NCI-H2107 treated with DMSO at 0.1 percent for 48 hours (cell line): ENCODE results near the gene KIAA1671.
"Not testable (repeated sequence)": the region's sequence is repeated elsewhere in the genome, so short reads cannot be mapped to it uniquely, and the experiment has no call there.

Experiments used
- DNase-seq: peaks from one replicate; lab custom pipeline; 2025; ENCODE audit not compliant: unreplicated experiment; lab: John Stamatoyannopoulos, UW

The KIAA1671 gene

DNA sequence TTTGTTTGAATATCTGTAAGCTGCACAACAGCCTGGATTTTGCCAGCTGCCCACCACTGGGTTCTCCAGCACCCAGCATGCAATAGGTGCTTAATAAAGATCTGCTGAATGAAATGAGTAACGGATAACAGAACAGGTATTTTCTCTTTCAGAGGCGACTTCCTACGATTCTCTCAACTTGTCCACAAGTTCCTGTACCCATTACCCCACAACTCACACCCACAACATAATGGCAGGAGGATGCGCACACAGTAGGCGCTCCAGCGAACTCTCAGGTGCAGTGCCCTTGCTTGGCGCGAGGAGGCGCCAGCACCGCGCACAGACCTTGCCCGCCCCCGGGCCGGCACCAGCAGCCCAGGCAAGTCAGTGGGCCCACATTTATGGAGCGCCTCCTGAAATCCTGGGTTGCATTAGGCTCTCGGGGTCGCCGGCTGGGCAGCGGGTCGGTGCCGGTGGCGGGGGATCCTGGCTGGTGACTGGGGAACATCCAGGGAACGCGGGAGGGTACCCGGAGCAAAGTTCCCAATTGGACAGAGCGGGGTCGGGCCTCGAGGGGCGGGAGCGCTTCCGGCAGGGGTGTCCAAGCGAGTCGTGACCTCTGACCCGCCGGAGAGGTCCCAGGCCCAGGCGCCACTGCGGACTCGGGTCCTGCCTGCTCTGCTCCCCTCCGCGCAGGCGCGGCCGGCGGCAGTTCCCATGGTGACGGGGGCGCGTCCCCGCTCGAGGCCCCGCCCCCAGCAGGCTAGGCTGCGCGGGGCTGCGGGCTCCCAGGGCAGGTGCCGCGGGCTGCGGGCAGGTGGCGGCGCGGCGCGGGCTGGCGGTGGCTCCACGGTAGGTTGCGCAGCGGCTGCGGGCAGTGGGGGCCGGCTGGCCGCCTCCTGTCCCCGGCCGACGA lies at the start of gene KIAA1671:
KIAA1671 (plus strand) TSS at position 775 of the 895 bp plus-strand sequence. CDS start 75,284 bp downstream, outside the sequence.
- DNase-seq: peak; percentile 12

DNA sequence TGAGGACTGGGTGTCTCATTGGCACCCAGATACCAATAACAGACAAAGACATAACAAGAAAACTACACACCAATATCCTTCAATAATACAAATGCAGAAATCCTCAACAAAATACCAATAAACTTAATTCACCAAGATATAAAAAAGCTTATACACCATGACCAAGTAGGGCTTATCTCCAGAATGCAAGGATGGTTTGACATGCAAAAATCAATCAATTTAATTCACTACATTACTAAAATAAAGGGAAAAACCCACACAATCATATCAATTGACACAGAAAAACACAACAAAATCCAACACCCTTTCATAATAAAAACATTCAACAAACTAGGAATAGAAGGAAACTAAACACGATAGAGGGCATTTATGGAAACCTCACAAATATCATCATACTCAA lies 46.6 kb upstream of the KIAA1671 start:
- DNase-seq: no peak

DNA sequence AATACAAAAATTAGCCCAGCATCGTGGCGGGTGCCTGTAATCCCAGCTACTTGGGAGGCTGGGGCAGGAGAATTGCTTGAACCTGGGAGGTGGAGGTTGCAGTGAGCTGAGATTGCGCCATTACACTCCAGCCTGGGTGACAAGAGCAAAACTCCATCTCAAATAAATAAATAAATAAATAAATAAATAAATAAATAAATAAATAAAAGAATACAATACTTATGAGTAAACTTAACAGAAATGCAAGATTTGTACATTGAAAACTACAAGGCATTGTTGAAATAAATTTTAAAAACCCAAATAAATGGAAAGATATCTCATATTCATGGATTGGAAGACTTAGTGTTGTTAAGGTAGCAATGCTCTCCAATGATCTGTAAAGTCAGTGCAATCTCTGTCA lies 45.4 kb upstream of the KIAA1671 start:
- not testable (repeated sequence) for DNase-seq

DNA sequence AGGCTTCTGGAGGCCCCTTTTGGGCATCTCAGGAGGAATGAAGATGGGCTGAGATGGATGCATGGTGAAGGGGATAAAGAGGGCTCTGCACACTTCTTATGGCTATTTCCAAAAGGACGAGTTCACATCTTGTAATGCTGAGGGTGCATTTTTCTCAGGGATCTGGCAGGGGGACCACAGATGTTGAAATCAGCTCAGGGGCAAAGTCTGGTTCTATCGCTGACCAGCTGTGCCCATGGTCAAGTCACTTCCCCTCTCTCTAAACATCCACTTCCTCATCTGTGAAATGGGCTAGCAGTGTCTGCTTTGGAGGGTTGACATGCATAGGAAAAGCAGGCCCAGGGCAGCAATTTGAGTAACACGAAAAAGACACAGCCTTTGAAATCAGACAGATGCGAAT lies 32.5 kb upstream of the KIAA1671 start:
- DNase-seq: no peak

DNA sequence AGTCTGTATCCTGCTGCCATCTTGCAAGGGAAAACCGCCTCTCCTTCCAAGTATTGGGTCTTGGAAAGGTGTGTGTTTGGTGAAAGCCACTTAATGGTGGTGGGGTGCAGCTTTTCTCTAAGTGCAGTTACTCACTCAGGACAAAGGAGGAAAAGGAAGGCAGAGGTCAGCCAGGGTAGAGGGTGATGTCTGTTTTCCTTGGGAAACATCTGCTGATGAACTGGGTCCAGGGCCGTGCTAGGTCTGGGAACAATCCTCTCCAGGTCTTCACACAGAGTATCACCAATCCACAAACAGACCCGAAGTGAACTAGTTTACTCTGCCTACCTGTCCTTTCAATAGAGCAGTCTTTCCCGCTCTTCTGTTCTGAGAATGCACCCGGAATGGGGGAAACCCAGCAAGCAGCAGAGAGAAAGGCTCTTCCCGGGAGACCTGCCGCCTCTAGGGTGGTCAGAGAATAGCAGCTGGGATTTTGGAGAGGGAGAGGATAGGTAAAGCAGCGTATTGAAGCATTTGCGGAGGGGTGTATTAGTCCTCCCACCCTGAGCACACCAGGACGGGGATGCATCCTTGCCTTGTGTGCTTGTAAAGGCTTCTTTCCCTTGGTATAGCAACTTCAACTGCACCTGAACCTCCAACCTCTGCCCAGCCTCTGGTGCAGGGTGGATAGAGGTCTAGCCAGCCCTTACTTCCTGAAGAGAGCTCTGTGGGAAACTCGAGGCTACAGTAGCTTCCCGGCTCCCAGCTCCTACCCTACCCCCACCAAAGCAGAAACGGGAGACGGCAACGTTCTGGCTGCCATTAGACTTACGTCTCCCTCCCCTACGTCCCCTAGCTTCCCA lies 26.7 kb upstream of the KIAA1671 start:
- no peak for DNase-seq

DNA sequence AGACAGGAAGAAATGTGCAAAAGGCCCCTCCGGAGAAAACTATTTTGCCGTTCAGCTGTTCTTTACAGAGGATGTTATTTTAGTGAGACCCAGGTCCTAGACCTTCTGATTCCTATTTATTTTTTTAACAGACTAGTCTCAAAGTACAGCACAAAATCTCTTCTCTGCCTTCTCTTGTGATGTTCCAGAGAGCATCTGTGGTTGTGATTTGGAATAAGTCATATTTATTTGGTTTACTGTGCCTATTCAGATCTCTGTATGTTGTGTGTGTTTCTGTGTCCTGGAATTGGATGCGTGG lies 26.1 kb upstream of the KIAA1671 start:
- no peak for DNase-seq

DNA sequence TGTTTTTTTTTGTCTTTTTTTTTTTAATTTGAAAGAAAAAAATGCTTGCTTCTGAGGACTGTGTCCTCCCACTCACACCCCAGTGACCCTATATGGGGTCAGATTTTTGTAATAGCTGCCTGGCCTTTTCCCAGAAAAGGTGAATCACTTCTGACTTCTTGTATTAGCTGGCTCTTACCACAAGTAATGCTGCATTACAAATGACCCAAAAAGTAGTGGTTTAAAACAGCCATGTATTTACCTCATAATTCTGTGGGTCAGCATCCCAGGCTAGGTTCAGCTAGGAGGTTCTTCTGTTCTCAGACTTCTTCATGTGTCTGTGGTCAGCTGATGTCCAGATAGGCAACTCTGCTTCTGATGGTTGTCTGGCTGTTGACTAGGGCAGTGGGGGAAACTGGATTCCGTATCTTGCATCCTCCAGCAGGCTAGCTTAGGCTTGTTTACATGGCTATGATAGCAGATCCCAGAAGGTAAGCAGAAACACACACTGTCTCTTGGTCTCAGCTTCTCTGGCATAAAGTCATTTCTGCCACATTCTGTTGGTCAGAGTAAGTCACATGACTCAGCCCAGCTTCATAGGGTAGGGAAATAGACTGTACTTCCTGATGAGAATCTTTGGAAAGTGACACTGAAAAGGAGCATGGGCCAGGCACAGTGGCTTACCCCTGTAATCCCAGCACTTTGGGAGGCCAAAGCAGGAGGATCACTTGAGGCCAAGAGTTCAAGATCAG lies 25.5 kb upstream of the KIAA1671 start:
- no peak for DNase-seq

DNA sequence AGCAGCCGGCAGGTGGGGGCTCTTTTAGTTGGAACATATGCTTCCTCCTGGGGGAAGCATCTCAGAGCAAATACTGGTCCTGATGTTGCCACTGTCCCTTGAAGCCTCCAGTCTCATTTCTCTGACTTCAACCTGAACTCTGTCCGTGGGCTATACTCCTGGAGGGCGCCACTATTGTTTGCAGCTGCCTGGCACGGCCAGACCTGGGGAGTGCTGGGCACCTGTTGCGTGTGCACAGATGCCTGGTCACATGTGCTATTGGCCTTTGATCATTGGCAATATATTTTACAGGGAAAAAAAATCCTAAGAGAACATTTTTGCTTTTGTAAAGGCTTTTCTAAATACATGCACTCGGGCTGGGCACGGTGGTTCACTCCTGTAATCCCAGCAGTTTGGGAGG lies 24.2 kb upstream of the KIAA1671 start:
- DNase-seq: no peak

DNA sequence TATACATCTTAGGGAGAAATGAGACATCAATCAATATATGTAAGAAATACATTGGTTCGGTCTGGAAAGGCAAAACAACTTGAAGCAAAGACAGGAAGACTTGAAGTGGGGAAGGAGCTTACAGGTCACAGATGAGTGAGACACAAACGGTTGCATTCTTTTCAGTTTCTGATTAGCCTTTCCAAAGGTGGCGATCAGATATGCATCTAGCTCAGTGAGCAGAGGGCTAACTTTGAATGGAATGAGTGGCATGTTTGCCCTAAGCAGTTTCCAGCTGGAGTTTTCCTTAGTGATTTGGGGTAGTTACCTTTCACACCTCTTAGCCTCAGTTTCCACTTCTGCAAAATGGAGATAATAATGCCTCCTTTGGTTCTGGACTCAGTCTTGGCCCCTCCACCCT lies 21.8 kb upstream of the KIAA1671 start:
- DNase-seq: no peak

DNA sequence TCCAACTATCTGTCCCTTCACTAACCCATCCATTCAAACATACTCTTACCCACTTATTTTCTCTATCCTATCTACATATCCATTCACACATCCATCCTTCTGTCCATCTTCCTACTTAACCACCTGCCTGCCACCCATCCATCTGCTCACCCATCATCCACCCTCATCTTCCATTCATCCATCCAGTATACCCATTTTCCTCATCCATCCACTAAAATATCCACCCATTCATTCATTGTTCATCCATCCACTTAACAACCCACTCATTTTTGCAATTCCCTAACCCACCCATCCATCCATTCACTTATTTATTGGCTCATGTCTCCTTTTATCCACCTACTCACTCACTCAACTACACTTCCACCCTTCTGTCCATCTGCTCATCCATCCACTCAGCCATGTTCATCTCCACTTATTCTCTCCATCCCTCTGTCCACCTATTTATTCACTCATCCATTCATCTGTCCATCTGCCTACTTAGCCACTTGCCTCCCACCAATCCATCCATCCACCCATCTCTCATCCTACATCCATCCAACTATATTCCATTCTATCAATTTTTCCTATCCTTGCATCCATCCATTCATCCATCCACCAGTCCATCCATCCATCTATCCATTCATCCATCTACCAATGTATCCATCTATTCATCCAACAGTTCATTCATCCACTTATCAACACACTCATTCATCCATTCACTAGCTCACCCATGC lies 16.6 kb upstream of the KIAA1671 start:
- DNase-seq: no peak

DNA sequence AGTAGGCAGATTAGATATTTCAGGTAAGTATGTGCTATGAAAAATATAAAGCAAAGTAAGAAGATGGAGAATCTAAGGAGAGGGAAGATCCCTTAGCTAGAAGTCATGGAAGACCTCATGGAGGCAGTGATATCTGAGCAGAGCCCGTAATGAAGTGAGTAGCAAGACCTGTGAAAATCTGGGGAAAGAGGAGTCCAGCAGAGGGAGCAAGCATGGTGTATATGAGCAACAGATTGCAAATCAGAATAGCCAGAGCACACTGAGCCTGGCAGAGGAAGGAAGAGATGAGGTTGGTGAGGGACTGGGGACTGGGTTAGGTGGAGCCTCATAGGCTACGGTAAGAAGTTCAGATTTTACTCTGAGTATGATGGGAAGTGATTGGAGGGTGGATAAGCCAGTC lies 15.4 kb upstream of the KIAA1671 start:
- no peak for DNase-seq

DNA sequence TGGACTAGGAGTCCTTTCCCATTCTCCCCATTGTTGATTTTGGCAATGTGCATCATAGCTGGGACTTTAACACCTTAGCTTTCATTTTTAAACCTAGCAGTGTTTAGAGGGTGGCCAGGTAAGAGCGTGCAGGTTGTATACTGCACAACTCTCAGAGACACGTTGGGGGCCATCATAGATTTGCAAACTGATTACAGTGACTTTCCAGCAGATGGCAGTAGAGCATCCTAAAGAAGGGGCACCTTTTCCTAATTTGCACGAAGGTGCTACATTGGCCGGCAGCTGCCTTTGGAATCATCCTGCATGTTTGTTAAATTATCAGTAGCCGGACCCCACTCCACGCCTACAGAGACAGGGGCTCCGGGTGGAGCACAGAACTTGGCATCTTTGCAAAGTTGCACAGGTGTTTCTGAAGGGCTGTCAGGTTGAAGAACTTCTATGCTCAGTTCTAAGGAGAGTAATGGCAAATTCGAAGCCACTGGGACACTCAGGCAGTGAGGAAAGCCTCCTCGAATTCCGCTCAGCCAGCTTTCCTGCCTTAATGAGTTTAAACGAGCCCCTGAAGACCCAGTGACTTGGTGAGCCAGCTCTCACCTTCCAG lies 13.7 kb upstream of the KIAA1671 start:
- peak; percentile 34 for DNase-seq

DNA sequence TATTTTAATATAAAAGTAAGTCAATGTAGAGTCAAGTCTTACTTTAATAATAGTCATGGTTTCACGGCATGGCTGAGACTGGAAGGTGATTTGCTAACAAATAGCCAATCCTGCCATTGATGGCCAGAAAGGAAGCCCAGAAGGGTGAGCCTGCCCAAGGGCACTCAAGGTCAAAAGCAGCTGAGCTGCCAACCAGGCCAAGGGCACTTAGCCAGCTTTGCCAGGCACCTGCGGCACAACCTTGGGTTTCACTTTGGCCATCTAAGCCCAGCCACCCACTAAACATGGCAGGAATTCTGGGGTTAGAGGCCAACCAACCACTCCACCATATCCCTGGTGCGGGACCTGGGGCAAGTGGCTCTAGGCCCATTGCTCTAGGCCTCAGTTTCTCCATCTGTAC lies 10.2 kb upstream of the KIAA1671 start:
- no peak for DNase-seq

DNA sequence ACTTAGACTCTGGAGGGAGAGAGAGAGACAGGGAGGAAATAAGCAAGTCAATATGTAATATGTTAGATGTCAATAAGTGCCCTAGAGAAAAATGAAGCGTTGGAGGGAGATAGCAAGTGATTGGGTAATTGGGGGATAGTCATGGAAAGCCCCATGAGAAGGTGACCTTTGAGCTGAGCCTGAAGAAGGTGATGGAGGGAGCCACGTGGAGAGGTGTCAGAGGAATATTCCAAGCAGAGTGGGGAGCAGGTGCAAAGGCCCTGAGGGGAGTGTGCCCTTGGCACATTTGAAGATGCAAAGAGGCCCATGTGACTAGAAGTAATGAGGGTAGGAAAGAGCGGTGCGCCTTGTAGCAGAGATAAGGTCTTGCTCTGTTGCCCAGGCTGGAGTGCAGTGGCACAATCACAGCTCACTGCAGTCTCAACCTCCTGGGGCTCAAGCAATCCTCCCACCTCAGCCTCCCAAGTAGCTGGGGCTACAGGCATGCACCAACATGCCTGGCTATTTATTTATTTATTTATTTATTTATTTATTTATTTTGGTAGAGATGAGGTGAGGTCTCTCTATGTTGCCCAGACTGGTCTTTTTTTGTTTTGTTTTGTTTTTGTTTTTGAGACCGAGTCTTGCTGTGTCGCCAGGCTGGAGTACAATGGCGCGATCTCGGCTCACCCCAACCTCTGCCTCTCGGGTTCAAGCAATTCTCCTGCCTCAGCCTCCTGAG lies 8.1 kb upstream of the KIAA1671 start:
- DNase-seq: no peak

DNA sequence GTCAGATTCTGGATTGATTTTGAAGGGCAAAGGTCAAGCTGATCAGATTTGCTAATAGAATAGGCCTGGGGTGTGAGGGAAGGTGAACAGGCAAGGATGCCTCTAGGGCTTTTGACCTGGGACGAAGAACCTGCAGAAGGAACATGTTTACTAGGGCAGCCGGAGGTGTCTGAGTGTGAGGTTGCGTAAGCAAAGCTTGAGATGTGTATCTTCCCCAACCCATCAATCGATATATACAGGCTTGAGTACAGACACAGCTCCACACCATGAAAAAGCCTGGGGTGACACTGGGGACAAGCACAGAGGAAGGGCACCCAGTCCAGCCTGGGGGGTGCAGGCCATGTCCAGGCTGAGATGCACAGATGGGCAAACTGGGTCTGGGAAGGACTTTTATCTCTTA lies 7.1 kb upstream of the KIAA1671 start:
- no peak for DNase-seq

DNA sequence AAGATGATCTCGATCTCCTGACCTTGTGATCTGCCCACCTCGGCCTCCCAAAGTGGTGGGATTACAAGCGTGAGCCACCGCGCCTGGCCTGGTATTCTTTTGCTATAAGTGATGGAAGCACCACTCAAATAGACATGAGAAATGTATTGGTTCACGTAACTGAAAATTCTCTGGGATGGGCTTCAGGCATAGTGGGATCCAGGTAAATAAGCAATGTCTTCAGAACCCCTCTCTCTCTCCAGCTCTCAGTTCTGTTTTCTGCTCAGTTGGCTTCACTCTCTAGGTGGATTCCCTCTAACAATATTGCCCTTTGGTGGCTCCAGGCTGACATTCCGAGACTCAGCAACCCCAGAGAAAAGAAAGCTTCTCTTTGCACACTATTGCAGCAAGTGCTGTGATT lies 5.1 kb upstream of the KIAA1671 start:
- DNase-seq: no peak

DNA sequence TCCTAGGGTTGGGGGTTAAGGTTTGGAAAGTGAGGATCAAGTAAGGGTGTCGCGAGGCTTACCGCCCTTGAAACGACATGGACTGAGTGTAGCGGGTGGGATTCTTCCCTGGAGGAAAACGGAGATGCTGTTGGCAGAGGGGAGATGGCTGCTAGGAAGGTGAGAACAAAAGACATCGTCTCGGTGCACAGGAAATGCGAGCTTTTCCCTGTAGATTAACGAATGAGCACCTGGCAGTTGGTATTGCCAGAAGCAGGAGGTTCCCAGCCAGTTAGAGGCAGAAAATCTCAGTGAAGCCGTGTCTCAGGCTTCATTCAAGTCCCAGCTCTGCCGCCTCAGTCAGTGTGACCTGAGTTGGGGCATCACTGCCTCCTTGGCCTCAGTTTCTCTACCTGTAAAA lies 4.6 kb upstream of the KIAA1671 start:
- DNase-seq: peak; percentile 26

DNA sequence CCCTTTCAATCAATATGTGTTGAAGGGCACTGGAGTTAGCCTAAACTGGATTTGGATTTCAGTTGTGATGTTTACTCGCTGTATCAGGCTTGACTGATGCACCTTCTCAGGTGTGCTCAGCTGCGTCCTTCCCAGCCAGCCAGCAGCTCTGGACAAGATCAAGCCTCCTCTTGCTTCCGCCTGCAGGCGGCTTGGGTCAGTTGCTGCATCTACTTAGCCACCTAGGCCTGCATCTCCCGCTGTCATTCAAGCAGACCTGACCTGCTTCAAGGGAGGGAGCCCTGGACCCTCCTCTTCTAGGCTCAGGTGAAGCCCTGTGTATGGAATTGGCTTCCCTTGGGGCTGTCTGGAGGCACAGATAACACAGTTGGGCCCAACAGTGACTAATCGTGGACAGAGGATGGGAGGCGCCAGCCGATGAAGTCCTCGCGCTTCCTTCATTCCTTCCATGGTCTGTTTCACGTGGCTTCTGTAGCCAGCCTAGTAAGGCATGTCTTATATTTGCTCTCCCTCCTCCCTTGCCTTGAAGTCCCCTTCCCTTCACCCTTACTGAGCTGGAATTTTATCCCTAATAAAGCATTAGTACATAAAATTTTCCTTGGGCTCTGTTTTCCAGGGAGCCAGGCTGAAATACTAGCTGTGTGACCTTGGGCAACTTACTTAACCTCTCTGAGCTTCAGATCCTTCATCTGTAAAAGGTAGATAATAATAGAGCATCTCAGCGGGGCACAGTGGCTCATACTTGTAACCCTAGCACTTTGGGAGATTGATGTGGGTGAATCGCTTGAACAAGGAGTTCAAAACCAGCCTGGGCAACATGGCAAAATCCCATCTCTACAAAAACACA lies 3.9 kb upstream of the KIAA1671 start:
- no peak for DNase-seq

DNA sequence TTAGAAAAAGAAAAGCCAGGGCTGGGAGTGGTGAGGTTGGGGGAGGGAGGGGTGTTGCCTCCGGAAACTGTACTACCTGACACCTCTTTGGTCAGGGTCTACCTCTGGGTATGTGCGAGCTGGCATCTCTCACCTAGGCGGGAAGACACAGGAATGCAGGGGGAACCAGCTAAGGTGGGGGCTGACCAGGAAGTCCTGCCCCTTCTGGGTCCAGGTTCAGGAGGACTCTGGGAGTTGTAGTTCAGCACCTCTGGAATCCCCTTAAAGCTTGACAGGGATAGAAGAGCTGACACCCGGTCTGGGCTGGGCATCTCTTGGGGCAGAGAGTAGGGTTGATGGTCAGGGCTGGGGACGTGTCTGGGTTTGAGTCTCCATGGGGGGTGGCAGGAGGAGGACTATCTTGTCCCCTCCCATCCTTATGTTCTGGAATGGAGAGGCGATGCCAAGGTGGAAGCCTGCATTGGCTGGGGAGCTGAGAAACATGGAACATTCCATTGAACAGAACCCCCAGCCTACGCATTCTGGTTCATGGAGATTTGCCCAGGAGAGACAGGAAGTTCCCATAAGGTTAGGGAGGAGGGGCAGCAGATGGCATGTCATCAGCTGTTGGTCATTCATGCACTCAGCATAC lies 2.1 kb upstream of the KIAA1671 start:
- DNase-seq: no peak
